Measurements from ENCODE around the gene RALGAPA2.

Gene RALGAPA2

GRCh38 chr20:20466341-20466879 is 246.0 kb downstream of the RALGAPA2 start:
- peak; percentile 90 for TF ChIP-seq MYC (IDR thresholded peaks at IDR 0.05; ENCODE audit: low read depth, low read length)
- no peak for TF ChIP-seq CTCF (IDR thresholded peaks at IDR 0.05; ENCODE audit: low read depth, low read length)
- no peak for TF ChIP-seq POLR2A (IDR thresholded peaks at IDR 0.05; ENCODE audit: extremely low read depth, insufficient read length)
- TF ChIP-seq MAX (IDR thresholded peaks at IDR 0.05; ENCODE audit: low read depth, low read length), result peak; percentile 78
- peak; percentile 96 for DNase-seq (ENCODE audit: low read depth)
- H3K4me3 ChIP-seq (ENCODE audit: low read depth, low read length), result no peak overlapping the region

GRCh38 chr20:20465252-20465651 is 247.2 kb downstream of the RALGAPA2 start:
- peak; percentile 28 for DNase-seq (ENCODE audit: low read depth)
- H3K4me3 ChIP-seq (ENCODE audit: low read depth, low read length), result no peak overlapping the region
- TF ChIP-seq CTCF (IDR thresholded peaks at IDR 0.05; ENCODE audit: low read depth, low read length), result peak; percentile 30
- TF ChIP-seq MYC (IDR thresholded peaks at IDR 0.05; ENCODE audit: low read depth, low read length), result no peak
- TF ChIP-seq POLR2A (IDR thresholded peaks at IDR 0.05; ENCODE audit: extremely low read depth, insufficient read length), result no peak
- TF ChIP-seq MAX (IDR thresholded peaks at IDR 0.05; ENCODE audit: low read depth, low read length), result no peak

- no peak for TF ChIP-seq MYC (IDR thresholded peaks at IDR 0.05; ENCODE audit: low read depth, low read length)
- TF ChIP-seq POLR2A (IDR thresholded peaks at IDR 0.05; ENCODE audit: extremely low read depth, insufficient read length), result no peak
- no peak for TF ChIP-seq CTCF (IDR thresholded peaks at IDR 0.05; ENCODE audit: low read depth, low read length)
- no peak for TF ChIP-seq MAX (IDR thresholded peaks at IDR 0.05; ENCODE audit: low read depth, low read length)
- no peak for DNase-seq (ENCODE audit: low read depth)
- no peak overlapping the region for H3K4me3 ChIP-seq (ENCODE audit: low read depth, low read length)
Observed at GRCh38 chr20:20463933-20464374, 248.5 kb downstream of the RALGAPA2 start.

- no peak for TF ChIP-seq MAX (IDR thresholded peaks at IDR 0.05; ENCODE audit: low read depth, low read length)
- no peak for TF ChIP-seq MYC (IDR thresholded peaks at IDR 0.05; ENCODE audit: low read depth, low read length)
- TF ChIP-seq POLR2A (IDR thresholded peaks at IDR 0.05; ENCODE audit: extremely low read depth, insufficient read length), result no peak
- no peak for TF ChIP-seq CTCF (IDR thresholded peaks at IDR 0.05; ENCODE audit: low read depth, low read length)
- DNase-seq (ENCODE audit: low read depth), result no peak
- H3K4me3 ChIP-seq (ENCODE audit: low read depth, low read length), result no peak overlapping the region
Observed at GRCh38 chr20:20462185-20462584, 250.3 kb downstream of the RALGAPA2 start.

GRCh38 chr20:20461551-20461950 is 250.9 kb downstream of the RALGAPA2 start:
- no peak overlapping the region for H3K4me3 ChIP-seq (ENCODE audit: low read depth, low read length)
- TF ChIP-seq POLR2A (IDR thresholded peaks at IDR 0.05; ENCODE audit: extremely low read depth, insufficient read length) (no peak), MYC (IDR thresholded peaks at IDR 0.05; ENCODE audit: low read depth, low read length) (no peak), CTCF (IDR thresholded peaks at IDR 0.05; ENCODE audit: low read depth, low read length) (no peak)
- DNase-seq (ENCODE audit: low read depth), result no peak

- no peak overlapping the region for H3K4me3 ChIP-seq (ENCODE audit: low read depth, low read length)
- DNase-seq (ENCODE audit: low read depth), result no peak
- TF ChIP-seq POLR2A (IDR thresholded peaks at IDR 0.05; ENCODE audit: extremely low read depth, insufficient read length) (no peak), MAX (IDR thresholded peaks at IDR 0.05; ENCODE audit: low read depth, low read length) (no peak), MYC (IDR thresholded peaks at IDR 0.05; ENCODE audit: low read depth, low read length) (no peak), CTCF (IDR thresholded peaks at IDR 0.05; ENCODE audit: low read depth, low read length) (no peak)
Observed at GRCh38 chr20:20459726-20460125, 252.7 kb downstream of the RALGAPA2 start.
